GM19328 (cell line): ENCODE data around the gene CLTA.
"Not testable (repeated sequence)": the region's sequence is repeated elsewhere in the genome, so short reads cannot be mapped to it uniquely, and the experiment has no call there.

Source experiments
- ATAC-seq: cut with Tn5 transposase; IDR thresholded peaks from one replicate; pipeline ENCODE4 v1.9.1; 2021; ENCODE audit warnings: mild to moderate bottlenecking, moderate library complexity; ENCODE audit not compliant: unreplicated experiment

The CLTA gene

DNA sequence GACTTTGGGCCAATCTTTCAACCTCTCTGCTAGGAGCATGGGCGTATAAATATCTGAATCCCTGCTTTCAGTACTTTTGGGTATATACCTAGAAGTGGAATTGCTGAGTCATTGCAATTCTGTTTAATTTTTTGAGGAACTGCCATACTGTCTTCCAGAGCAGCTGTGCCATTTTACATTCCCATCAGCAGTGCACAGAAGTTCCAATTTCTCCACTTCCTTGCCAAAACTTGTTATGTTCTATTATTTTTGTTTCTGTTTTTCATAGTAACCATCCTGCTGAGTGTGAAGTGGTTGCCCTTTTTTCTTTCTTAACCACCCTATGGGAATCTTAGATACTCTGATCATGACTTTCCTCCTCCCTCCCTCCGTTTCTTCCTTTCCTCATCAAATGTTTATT lies 32.6 kb upstream of the CLTA start:
- ATAC-seq: no peak

- ATAC-seq: no peak
These were observed 31.8 kb upstream of the CLTA start for GRCh38 chr9:36158917-36159316.

DNA sequence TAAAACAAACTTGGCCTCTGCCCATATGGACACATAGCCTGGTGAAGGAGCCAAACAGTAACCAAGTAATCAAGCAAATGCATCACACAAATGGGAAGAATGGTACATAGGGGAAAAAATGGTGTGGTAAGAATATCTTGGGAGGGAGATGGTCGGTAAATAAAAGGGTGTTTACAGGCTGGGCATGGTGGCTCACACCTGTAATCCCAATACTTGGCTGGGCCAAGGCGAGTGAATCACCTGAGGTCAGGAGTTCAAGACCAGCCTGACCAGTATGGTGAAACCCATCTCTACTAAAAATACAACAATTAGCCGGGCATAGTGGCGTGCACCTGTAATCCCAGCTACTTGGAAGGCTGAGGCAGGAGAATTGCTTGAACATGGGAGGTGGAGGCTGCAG lies 31.2 kb upstream of the CLTA start:
- ATAC-seq: not testable (repeated sequence)

GRCh38 chr9:36160126-36160525 lies 30.6 kb upstream of the CLTA start:
- not testable (repeated sequence) for ATAC-seq

DNA sequence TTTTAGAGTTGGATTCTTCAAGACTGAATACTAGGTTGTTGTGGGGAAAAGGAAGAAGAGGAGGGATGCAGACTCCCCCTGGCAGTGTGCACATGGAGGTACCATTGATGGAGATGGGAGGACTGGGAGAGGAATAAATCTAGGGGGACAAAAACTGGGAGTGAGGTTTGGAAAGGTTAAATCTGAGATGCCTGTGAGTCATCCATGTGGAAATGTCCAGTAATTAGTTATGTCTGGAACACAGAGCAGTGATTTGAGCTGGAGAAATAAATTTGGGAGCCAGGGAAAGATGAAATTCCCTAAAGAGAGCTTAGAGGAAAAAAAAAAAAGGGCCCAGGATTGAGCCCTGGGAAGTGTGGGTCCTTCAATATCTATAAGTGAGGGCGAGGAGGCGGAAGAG lies 29.5 kb upstream of the CLTA start:
- no peak for ATAC-seq

- no peak for ATAC-seq
These were observed 28.4 kb upstream of the CLTA start for GRCh38 chr9:36162211-36162738.

GRCh38 chr9:36163049-36163785 lies 27.5 kb upstream of the CLTA start:
- ATAC-seq: no peak

DNA sequence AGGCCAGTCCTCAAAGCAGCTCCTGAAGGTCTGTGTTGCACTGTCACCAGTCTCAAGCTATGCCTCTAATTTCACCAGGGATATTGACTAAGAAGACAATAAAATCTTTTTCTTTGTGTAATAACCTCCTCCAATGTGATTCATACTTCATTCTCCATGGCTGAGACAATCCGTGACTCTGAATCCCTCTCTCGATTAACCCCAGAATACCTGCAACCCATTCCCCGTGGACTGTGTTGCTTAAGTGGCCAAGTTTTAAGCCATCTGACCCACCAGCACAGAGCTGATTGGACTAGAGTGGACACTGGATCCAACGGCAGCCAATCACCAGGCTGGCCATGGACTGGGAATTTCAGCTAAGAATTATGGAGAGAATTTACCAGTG lies 26.9 kb upstream of the CLTA start:
- no peak for ATAC-seq

DNA sequence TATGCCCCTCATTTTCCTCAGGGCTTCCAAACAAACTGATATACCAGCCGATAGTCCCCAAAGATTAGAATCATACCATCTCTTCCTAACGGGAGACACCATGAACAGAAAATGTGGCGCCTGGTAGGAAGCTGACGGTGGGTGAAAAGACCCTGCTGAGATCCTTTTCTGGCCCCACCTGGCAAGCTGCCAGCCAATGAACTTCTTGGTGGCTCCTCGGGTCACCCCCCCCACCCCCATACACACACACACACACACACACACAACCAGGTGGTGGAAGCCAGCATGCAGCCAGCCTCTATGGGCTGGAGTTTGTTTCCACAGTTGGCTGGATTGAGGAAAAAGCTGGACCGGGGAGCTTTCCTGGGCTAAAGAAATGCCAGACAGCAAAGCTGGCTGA lies 26.3 kb upstream of the CLTA start:
- ATAC-seq: no peak

DNA sequence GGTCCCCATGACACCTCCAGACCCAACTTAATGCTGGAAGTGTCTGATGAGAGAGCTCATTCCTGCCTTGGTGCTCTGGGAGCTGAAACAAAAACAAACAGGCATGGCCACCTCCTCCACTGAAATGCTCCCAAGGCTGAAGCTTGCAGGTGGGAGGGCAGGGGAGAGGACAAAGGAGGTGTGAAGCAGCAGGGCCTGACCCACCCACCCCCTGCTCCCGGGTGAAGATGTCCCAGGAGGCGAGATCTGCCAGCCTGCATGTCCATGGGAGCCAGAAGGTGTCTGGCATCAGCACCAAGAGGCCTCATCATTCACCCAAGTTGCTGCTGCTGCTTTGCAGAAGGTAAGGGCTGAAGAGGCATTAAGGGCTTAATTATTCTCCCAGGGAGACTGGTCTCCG lies 25.7 kb upstream of the CLTA start:
- no peak for ATAC-seq

- no peak for ATAC-seq
These were observed 24.9 kb upstream of the CLTA start for GRCh38 chr9:36165826-36166167.

- ATAC-seq: no peak
These were observed 24.4 kb upstream of the CLTA start for GRCh38 chr9:36166168-36166927.

GRCh38 chr9:36169166-36169565 lies 21.6 kb upstream of the CLTA start, which contains the start of gene CCIN:
Gene CCIN, plus strand, starts transcription at chr9:36169388. Its CDS starts 115 bp downstream, at chr9:36169503.
- ATAC-seq: no peak

DNA sequence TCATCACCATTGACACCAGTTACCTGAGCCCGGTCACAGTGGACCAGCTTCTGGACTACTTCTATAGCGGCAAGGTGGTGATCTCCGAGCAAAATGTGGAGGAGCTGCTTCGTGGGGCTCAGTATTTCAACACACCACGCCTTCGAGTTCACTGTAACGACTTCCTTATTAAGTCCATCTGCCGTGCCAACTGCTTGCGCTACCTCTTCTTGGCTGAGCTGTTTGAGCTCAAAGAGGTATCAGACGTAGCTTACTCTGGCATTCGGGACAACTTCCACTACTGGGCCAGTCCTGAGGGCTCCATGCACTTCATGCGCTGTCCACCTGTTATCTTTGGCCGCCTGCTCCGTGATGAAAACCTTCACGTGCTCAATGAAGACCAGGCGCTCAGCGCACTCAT lies 21.0 kb upstream of the CLTA start:
- ATAC-seq: no peak

DNA sequence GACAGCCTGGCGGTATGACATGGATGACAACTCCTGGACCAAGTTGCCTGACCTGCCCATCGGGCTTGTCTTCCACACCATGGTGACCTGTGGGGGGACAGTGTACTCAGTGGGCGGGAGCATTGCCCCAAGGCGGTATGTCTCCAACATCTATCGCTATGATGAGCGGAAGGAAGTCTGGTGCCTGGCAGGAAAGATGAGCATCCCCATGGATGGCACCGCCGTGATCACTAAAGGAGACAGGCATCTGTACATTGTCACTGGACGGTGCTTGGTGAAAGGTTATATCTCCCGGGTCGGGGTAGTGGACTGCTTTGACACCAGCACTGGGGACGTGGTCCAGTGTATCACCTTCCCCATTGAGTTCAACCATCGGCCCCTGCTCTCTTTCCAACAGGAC lies 20.2 kb upstream of the CLTA start:
- no peak for ATAC-seq

DNA sequence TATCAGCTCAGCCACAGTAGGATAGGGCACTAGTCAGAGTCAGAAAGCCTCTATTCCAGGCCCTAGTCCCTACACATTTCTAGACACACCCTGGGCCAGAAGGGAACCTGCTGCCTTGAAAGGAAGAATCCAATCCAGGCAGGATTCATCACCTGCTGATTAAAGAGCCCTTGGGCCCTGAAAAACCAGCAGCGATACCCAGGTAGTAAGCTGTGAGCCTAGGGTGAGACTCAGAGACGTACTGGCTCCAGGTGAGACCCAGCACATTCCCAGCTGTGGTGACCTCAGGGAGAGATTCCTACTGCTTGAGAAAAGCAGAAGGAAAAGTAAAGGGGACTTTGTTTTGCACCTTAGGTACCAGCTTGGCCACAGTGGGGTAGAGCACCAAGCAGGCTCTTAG lies 16.9 kb upstream of the CLTA start:
- ATAC-seq: no peak

- no peak for ATAC-seq
These were observed 16.4 kb upstream of the CLTA start for GRCh38 chr9:36174271-36174670.

DNA sequence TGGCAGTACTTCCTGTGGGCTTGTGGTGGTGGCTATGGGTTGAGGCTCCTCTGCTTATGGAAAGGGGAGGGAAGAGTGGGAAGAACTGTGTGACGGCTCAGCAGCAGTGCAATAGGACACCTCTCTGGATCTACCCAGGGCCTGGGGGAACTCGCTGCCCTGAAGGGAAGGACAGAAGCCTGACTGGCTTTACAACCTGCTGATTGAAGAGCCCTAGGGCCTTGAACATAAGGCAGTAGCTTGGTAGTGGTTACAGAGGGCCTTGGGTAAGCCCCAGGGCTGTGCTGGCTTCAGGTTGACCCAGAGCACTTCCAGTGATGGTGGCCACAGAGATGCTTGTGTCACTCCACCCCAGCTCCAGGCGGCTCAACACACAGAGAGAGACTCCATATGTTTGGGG lies 16.0 kb upstream of the CLTA start:
- ATAC-seq: no peak

- ATAC-seq: not testable (repeated sequence)
These were observed 15.5 kb upstream of the CLTA start for GRCh38 chr9:36175209-36175608.

GRCh38 chr9:36176496-36176895 lies 14.2 kb upstream of the CLTA start:
- not testable (repeated sequence) for ATAC-seq

DNA sequence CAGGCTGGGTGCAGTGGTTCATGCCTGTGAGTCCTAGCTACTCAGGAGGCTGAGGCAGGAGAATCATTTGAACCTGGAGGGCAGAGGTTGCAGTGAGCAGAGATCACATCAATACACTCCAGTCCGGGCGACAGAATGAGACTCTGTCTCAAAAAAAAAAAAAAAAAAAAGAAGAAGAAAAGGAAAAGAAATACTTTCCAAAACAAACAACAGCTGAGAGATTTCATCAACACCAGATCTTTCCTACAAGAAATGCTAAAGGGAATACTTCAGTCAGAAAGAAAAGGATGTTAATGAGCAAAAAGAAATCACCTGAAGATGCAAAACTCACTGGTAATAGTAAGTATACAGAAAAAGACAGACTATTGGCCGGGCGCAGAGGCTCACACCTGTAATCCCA lies 13.2 kb upstream of the CLTA start:
- no peak for ATAC-seq

DNA sequence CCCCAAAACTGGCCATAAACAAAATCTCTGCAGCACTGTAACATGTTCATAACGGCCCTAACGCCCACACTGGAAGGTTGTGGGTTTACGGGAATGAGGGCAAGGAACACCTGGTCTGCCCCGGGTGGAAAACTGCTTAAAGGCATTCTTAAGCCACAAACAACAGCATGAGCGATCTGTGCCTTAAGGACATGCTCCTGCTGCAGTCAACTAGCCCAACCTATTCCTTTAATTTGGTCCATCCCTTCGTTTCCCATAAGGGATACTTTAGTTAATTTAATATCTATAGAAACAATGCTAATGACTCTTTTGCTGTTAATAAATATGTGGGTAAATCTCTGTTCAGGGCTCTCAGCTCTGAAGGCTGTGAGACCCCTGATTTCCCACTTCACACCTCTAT lies 10.5 kb upstream of the CLTA start:
- ATAC-seq: not testable (repeated sequence)
